GM19025 (cell line): ENCODE data around the gene UBASH3A.

Experiments
- ATAC-seq: cut with Tn5 transposase; IDR thresholded peaks from one replicate; pipeline ENCODE4 v1.9.1; 2021; ENCODE audit warnings: mild to moderate bottlenecking, low read depth, moderate library complexity; ENCODE audit not compliant: unreplicated experiment

The UBASH3A gene

GRCh38 chr21:42426424-42426823, 22.7 kb downstream of the UBASH3A start:
- no peak for ATAC-seq

GRCh38 chr21:42426876-42427480, 23.3 kb downstream of the UBASH3A start:
- ATAC-seq = no peak

GRCh38 chr21:42427809-42428419, 24.2 kb downstream of the UBASH3A start:
- no peak for ATAC-seq

GRCh38 chr21:42429021-42429420, 25.3 kb downstream of the UBASH3A start:
- no peak for ATAC-seq

- no peak for ATAC-seq
Observed at GRCh38 chr21:42429856-42430255, 26.2 kb downstream of the UBASH3A start.

GRCh38 chr21:42430521-42430920, 26.8 kb downstream of the UBASH3A start:
- ATAC-seq = no peak

GRCh38 chr21:42431196-42431595, 27.5 kb downstream of the UBASH3A start:
- ATAC-seq = no peak

- ATAC-seq = no peak
Observed at GRCh38 chr21:42432695-42433094, 29.0 kb downstream of the UBASH3A start.

- no peak for ATAC-seq
Observed at GRCh38 chr21:42433946-42434551, 30.3 kb downstream of the UBASH3A start.

GRCh38 chr21:42434884-42435283, 31.2 kb downstream of the UBASH3A start:
- no peak for ATAC-seq

GRCh38 chr21:42435401-42435800, 31.7 kb downstream of the UBASH3A start:
- no peak for ATAC-seq

GRCh38 chr21:42435833-42436232, 32.1 kb downstream of the UBASH3A start:
- no peak for ATAC-seq

GRCh38 chr21:42436914-42437313, 33.2 kb downstream of the UBASH3A start:
- ATAC-seq = no peak

GRCh38 chr21:42437786-42438185, 34.1 kb downstream of the UBASH3A start:
- ATAC-seq = no peak

GRCh38 chr21:42438316-42439205, 34.9 kb downstream of the UBASH3A start:
- ATAC-seq = no peak

GRCh38 chr21:42439284-42440186, 35.8 kb downstream of the UBASH3A start:
- no peak for ATAC-seq

- ATAC-seq = peak; percentile 86
Observed at GRCh38 chr21:42440187-42440792, 36.6 kb downstream of the UBASH3A start.

- ATAC-seq = no peak
Observed at GRCh38 chr21:42441963-42442362, 38.3 kb downstream of the UBASH3A start.

GRCh38 chr21:42443181-42443785, 39.6 kb downstream of the UBASH3A start:
- ATAC-seq = no peak
